K562 (cell line): Measurements from ENCODE around the gene C3AR1. TPM values are rescaled to one million over a fixed set of nuclear protein-coding genes. Genes with fewer than 3 reads are reported as not detected.

ENCODE experiments used
- FOXJ2 ChIP-seq: fragments of 200-800 bp; sonication (Bioruptor generic); IDR thresholded peaks from 2 replicates; pipeline ENCODE4 v1.6.1; 2016; ENCODE audit warnings: missing genetic modification characterization, missing compliant biosample characterization
- GABPA ChIP-seq: fragments of 200-800 bp; sonication (Bioruptor generic); conservative IDR thresholded peaks from 2 replicates; pipeline ENCODE4 v1.6.1; 2016; ENCODE audit warnings: low read depth, missing genetic modification characterization, missing compliant biosample characterization
- GTF2F1 ChIP-seq: IDR thresholded peaks from 2 replicates; pipeline ENCODE4 v1.6.1; 2011; ENCODE audit warnings: low read depth, low read length, improper control_type of control experiment
- HMGN3 ChIP-seq: IDR thresholded peaks from 2 replicates; pipeline ENCODE4 v1.6.1; 2011; ENCODE audit warnings: borderline replicate concordance, low read depth, mild to moderate bottlenecking, mixed read lengths, low read length; ENCODE audit not compliant: insufficient read length; ENCODE audit errors: extremely low read depth
- KAT2B ChIP-seq: IDR thresholded peaks from one replicate; pipeline ENCODE4 v1.6.1; 2012; ENCODE audit warnings: low read depth, mild to moderate bottlenecking, control low read depth, inconsistent platforms, low read length, moderate library complexity
- MAFF ChIP-seq: IDR thresholded peaks from 2 replicates; pipeline ENCODE4 v1.6.1; 2012; ENCODE audit warnings: low read length, improper control_type of control experiment
- MEF2A ChIP-seq: IDR thresholded peaks from 2 replicates; pipeline ENCODE4 v1.6.1; 2011; ENCODE audit warnings: low read depth, mild to moderate bottlenecking, low read length, moderate library complexity; ENCODE audit not compliant: control insufficient read depth
- MEIS2 ChIP-seq: fragments of 450-650 bp; IDR thresholded peaks from 2 replicates; pipeline ENCODE4 v1.6.1; 2014; ENCODE audit warnings: mild to moderate bottlenecking; ENCODE audit not compliant: partially characterized antibody
- NFE2L1 ChIP-seq: fragments of 450-650 bp; IDR thresholded peaks from 2 replicates; pipeline ENCODE4 v1.6.1; 2016; ENCODE audit warnings: missing genetic modification characterization, low read depth, mild to moderate bottlenecking, missing compliant biosample characterization, moderate library complexity, borderline replicate concordance
- NFYB ChIP-seq: IDR thresholded peaks from 2 replicates; pipeline ENCODE4 v1.6.1; 2011; ENCODE audit warnings: mild to moderate bottlenecking, moderate library complexity; ENCODE audit not compliant: insufficient read length; ENCODE audit errors: extremely low read depth
- POU5F1 ChIP-seq: fragments of 150-350 bp; IDR thresholded peaks from 2 replicates; pipeline ENCODE4 v1.6.1; 2014; ENCODE audit warnings: borderline replicate concordance, low read length, low read depth, mild to moderate bottlenecking; ENCODE audit not compliant: partially characterized antibody
- SIN3B ChIP-seq: fragments of 450-650 bp; IDR thresholded peaks from 2 replicates; pipeline ENCODE4 v1.6.1; 2017; ENCODE audit warnings: low read depth, mild to moderate bottlenecking, moderate library complexity
- SIX5 ChIP-seq, 2 experiments: IDR thresholded peaks; 2 replicates each; pipeline ENCODE4 v1.6.1; 2011; ENCODE audit warnings: low read length in 2 of 2, borderline replicate concordance in 1 of 2, low read depth in 1 of 2, mild to moderate bottlenecking in 1 of 2, moderate library complexity in 1 of 2; ENCODE audit not compliant: insufficient read depth in 1 of 2
- ZKSCAN1 ChIP-seq: fragments of 150-350 bp; IDR thresholded peaks from 2 replicates; pipeline ENCODE4 v1.6.1; 2016; ENCODE audit warnings: low read depth, low read length
- ZNF780A ChIP-seq: fragments of 250-450 bp; sonication (Bioruptor Pico); IDR thresholded peaks from 2 replicates; pipeline ENCODE4 v1.5.0; 2021; ENCODE audit warnings: mild to moderate bottlenecking
- polyA plus RNA-seq, 8 experiments: library from polyadenylated mRNA; depleted of rRNA in 4 of 8; stranded (reverse) in 5 of 8; unstranded in 3 of 8; fragments of >200 nt; fragmentation: Nextera tagmentation in 2 of 8; fragmentation: Illumina TruSeq in 1 of 8; extraction: Ambion mirVana in 2 of 8; extraction: Trizol in 1 of 8; gene quantifications; 2 replicates each; pipeline versions ENCODE4 v1.2.1 to v1.2.3, GENCODE V29; 2011 to 2014; ENCODE audit warnings: inconsistent platforms in 1 of 8, missing spikeins in 1 of 8
- total RNA-seq, 7 experiments: library from RNA; depleted of rRNA in 6 of 7; stranded (reverse); fragments of >200 nt in 6 of 7; fragmentation: Illumina TruSeq in 2 of 7; extraction: Trizol in 2 of 7; gene quantifications; 2 replicates each; pipeline versions ENCODE4 v1.2.1 to v1.2.3, GENCODE V29; 2011 to 2021; ENCODE audit warnings: low replicate concordance in 1 of 7
- TF ChIP-seq, protein P1 (sequence below): fragments of 450-650 bp; formaldehyde crosslinking; IDR thresholded peaks from 2 replicates; pipeline ENCODE4 v1.4.0; 2022; ENCODE audit warnings: missing genetic modification characterization
- TF ChIP-seq, protein P2 (sequence below), 2 experiments: IDR thresholded peaks; 2 replicates each; pipeline ENCODE4 v1.6.1; 2011; ENCODE audit warnings: borderline replicate concordance in 1 of 2, control low read depth in 1 of 2, low read depth in 1 of 2, low read length in 1 of 2, mild to moderate bottlenecking in 1 of 2, mixed read lengths in 1 of 2, moderate library complexity in 1 of 2; ENCODE audit not compliant: insufficient read depth in 1 of 2, insufficient read length in 1 of 2, poor library complexity in 1 of 2, severe bottlenecking in 1 of 2; ENCODE audit errors: extremely low read depth in 1 of 2
- TF ChIP-seq, protein P3 (sequence below): sonication (generic); formaldehyde crosslinking; IDR thresholded peaks from 2 replicates; pipeline ENCODE4 v1.9.0; 2022; ENCODE audit warnings: mild to moderate bottlenecking, missing genetic modification reagents
- TF ChIP-seq, protein P4 (sequence below): fragments of 150-350 bp; IDR thresholded peaks from 2 replicates; pipeline ENCODE4 v1.6.1; 2014; ENCODE audit warnings: low read depth, mild to moderate bottlenecking, low read length, borderline replicate concordance

C3AR1 gene
- total and polyA plus RNA-seq, 9 of the 15 experiments (the other 6 are each of a cell fraction or from before 2014, with no cell fraction given), result 2.2 to 12.9 (median 5.3) TPM

DNA sequence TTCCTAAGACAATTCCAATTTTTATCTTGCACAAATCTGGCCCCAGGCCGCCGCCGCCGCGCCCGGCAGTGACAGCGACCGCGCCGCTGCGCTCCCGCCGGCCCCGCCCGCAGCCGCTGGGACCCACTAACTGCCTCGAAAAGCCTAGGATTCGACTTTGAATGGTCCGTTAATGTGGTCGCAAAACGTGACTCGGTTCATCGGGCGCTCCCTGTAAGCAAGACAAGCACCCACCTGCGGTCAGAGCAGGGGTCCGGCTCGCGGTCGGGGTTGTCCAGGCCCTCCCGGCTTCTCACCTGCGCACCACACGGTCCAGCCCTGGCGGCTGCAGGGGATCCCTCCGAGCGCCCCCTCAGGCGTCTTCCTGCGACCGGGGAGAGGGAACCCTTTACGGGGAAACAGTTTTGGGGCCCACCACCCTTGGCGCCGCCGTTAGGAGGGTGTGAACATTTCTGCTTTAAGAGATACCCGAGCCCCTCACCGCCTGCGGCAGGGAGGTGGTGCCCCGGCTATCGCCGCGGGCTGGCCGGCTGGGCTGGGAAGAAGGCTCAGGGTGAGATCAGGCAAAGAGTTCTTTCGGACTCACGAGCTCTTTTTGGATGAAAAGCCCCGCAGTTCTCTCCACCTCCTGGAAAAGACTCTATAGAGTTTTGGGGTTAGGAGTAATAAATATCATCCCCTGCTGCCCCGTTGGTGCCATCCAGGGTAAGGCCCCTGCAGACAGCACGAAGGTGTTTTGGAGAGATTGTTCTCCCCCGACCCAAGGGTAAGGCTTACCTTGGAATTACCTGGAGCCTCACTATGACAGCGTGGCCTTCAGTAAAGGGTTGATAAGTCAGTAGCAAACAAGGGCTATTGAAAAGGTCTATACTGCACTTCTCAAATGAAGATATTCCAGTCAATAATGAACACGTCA is 47.2 kb downstream of the C3AR1 start (continued):
- TF ChIP-seq NFYB (no peak), SIN3B (no peak), ZKSCAN1 (no peak), MAFF (no peak), FOXJ2 (tag) (no peak), KAT2B (no peak), GTF2F1 (no peak), POU5F1 (no peak), NFE2L1 (no peak), GABPA (tag) (no peak), HMGN3 (no peak), MEIS2 (no peak), SIX5 (IDR thresholded peaks at IDR 0.05; ENCODE audit: borderline replicate concordance in 1 of 2, insufficient read depth in 1 of 2, low read depth in 1 of 2, low read length in 2 of 2) (no peak), ZNF780A (CRISPR knock-in tag) (no peak), MEF2A (no peak)
- TF ChIP-seq, protein P1, sequence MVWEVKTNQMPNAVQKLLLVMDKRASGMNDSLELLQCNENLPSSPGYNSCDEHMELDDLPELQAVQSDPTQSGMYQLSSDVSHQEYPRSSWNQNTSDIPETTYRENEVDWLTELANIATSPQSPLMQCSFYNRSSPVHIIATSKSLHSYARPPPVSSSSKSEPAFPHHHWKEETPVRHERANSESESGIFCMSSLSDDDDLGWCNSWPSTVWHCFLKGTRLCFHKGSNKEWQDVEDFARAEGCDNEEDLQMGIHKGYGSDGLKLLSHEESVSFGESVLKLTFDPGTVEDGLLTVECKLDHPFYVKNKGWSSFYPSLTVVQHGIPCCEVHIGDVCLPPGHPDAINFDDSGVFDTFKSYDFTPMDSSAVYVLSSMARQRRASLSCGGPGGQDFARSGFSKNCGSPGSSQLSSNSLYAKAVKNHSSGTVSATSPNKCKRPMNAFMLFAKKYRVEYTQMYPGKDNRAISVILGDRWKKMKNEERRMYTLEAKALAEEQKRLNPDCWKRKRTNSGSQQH (CRISPR knock-in tag), result no peak
- TF ChIP-seq, protein P2, sequence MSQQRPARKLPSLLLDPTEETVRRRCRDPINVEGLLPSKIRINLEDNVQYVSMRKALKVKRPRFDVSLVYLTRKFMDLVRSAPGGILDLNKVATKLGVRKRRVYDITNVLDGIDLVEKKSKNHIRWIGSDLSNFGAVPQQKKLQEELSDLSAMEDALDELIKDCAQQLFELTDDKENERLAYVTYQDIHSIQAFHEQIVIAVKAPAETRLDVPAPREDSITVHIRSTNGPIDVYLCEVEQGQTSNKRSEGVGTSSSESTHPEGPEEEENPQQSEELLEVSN (IDR thresholded peaks at IDR 0.05; ENCODE audit: borderline replicate concordance in 1 of 2, extremely low read depth in 1 of 2, insufficient read depth in 1 of 2, insufficient read length in 1 of 2, low read depth in 1 of 2, low read length in 1 of 2, poor library complexity in 1 of 2, severe bottlenecking in 1 of 2), result peak in 1 of 2 experiments; percentile 69
- TF ChIP-seq, protein P3, sequence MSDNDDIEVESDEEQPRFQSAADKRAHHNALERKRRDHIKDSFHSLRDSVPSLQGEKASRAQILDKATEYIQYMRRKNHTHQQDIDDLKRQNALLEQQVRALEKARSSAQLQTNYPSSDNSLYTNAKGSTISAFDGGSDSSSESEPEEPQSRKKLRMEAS (CRISPR knock-in tag), result peak; percentile 71; the same call in 1 of the 2 replicates
- TF ChIP-seq, protein P4, sequence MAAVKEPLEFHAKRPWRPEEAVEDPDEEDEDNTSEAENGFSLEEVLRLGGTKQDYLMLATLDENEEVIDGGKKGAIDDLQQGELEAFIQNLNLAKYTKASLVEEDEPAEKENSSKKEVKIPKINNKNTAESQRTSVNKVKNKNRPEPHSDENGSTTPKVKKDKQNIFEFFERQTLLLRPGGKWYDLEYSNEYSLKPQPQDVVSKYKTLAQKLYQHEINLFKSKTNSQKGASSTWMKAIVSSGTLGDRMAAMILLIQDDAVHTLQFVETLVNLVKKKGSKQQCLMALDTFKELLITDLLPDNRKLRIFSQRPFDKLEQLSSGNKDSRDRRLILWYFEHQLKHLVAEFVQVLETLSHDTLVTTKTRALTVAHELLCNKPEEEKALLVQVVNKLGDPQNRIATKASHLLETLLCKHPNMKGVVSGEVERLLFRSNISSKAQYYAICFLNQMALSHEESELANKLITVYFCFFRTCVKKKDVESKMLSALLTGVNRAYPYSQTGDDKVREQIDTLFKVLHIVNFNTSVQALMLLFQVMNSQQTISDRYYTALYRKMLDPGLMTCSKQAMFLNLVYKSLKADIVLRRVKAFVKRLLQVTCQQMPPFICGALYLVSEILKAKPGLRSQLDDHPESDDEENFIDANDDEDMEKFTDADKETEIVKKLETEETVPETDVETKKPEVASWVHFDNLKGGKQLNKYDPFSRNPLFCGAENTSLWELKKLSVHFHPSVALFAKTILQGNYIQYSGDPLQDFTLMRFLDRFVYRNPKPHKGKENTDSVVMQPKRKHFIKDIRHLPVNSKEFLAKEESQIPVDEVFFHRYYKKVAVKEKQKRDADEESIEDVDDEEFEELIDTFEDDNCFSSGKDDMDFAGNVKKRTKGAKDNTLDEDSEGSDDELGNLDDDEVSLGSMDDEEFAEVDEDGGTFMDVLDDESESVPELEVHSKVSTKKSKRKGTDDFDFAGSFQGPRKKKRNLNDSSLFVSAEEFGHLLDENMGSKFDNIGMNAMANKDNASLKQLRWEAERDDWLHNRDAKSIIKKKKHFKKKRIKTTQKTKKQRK, result no peak
